GM12891 (cell line): ENCODE data around the gene SNX18.

Experiments used
- DNase-seq: peaks from one replicate; pipeline ENCODE4 v3.0.0; 2011; ENCODE audit warnings: low spot score; ENCODE audit not compliant: insufficient read length
- FAIRE-seq: peaks from 2 replicates; lab custom pipeline; 2011; peaks lifted over from hg19 to GRCh38; lab: Jason Lieb, UNC
- PAX5 ChIP-seq: IDR thresholded peaks from 2 replicates; pipeline ENCODE4 v1.6.1; 2011; ENCODE audit warnings: low read length, moderate library complexity, mild to moderate bottlenecking; ENCODE audit not compliant: insufficient read depth, severe bottlenecking
- POLR2A ChIP-seq: IDR thresholded peaks from 2 replicates; pipeline ENCODE4 v1.6.1; 2011; ENCODE audit warnings: low read depth, low read length, control low read depth
- POLR2AphosphoS5 ChIP-seq: IDR thresholded peaks from 2 replicates; pipeline ENCODE4 v1.6.1; 2011; ENCODE audit warnings: low read depth, low read length, control low read depth
- POU2F2 ChIP-seq: IDR thresholded peaks from 2 replicates; pipeline ENCODE4 v1.6.1; 2011; ENCODE audit warnings: low read depth, mild to moderate bottlenecking, control low read depth, low read length, moderate library complexity
- SPI1 ChIP-seq: IDR thresholded peaks from 2 replicates; pipeline ENCODE4 v1.6.1; 2011; ENCODE audit warnings: low read depth, low read length, control low read depth
- TAF1 ChIP-seq: IDR thresholded peaks from 2 replicates; pipeline ENCODE4 v1.6.1; 2011; ENCODE audit warnings: low read depth, low read length, control low read depth

The SNX18 gene

GRCh38 chr5:54518146-54518817 lies 723 bp downstream of the SNX18 start:
- TF ChIP-seq POU2F2 (no peak), PAX5 (no peak), SPI1 (no peak), TAF1 (no peak), POLR2A (no peak), POLR2AphosphoS5 (no peak)
- FAIRE-seq (no peak), DNase-seq (peak; percentile 40)

GRCh38 chr5:54518818-54519508 lies 1.4 kb downstream of the SNX18 start:
- DNase-seq (no peak), FAIRE-seq (no peak)
- no peak for TF ChIP-seq POLR2AphosphoS5
- TF ChIP-seq PAX5 = no peak
- no peak for TF ChIP-seq POU2F2
- no peak for TF ChIP-seq TAF1
- no peak for TF ChIP-seq POLR2A
- no peak for TF ChIP-seq SPI1

DNA sequence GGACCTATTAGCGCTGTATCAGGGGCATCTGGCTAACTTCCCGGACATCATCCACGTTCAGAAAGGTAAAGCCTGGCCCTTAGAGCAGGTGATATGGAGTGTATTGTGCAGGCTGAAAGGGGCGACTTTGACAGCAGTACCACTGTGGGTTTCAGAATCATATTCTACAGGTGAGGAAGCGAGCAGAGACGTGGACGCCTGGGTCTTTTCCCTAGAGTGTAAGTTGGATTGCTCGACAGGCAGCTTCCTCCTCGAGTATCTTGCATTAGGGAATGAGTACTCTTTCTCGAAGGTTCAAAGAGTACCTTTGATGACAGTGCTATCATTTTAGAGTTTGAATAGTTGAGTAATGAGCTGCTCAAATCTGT lies 1.9 kb downstream of the SNX18 start:
- TF ChIP-seq POLR2AphosphoS5 (no peak), POLR2A (no peak), SPI1 (no peak), PAX5 (no peak), TAF1 (no peak), POU2F2 (no peak)
- FAIRE-seq = no peak

DNA sequence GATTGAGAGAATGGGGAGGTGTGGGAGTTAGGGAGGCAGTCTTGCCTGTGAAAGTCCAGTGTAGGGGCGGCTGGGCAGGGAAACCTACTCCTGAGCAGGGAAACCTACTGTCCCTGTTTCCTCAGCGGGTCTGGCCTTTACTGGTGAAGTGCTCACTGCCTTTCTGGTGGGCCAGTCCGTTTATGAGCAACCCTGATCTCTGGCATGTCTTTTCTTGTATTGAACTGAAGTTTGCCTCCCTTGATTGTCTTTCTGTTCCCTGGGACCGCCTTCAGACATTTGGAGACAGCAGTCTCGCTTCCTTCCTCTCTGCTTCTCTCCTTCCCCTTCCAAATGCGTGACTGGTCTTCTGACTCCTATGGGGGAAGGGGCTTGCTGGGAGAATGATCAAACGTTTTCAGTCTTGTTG lies 2.9 kb downstream of the SNX18 start:
- TF ChIP-seq PAX5 (no peak), TAF1 (no peak), POLR2A (no peak), POU2F2 (no peak), SPI1 (no peak), POLR2AphosphoS5 (no peak)
- DNase-seq (no peak), FAIRE-seq (no peak)

More for the DNA sequence above, 1.9 kb downstream of the SNX18 start:
- DNase-seq = no peak

DNA sequence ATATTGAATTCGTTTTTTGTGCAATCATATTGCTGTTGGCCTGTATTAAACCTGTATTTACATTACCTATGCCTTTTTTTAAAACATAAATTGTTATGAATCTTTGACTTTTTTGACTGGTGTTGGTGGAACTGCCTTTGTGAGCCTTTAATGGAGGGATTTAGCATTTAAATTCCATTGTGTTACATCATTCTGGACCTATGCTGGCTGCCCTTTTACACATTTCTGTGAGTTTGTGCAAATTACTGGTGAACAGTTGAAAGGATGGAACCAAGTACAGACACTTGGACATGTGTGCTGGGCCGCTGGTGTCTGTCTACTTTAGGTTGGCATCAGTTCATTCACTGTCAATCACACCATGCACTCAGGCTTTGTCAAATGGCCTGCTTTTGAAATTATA lies 3.4 kb downstream of the SNX18 start:
- TF ChIP-seq TAF1 (no peak), POLR2A (no peak), SPI1 (no peak), PAX5 (no peak), POU2F2 (no peak), POLR2AphosphoS5 (no peak)
- DNase-seq = no peak
- FAIRE-seq = no peak

GRCh38 chr5:54521856-54522479 lies 4.4 kb downstream of the SNX18 start:
- no peak for DNase-seq
- TF ChIP-seq PAX5 (no peak), POLR2A (no peak), POLR2AphosphoS5 (no peak), POU2F2 (no peak), SPI1 (no peak), TAF1 (no peak)
- FAIRE-seq = no peak

DNA sequence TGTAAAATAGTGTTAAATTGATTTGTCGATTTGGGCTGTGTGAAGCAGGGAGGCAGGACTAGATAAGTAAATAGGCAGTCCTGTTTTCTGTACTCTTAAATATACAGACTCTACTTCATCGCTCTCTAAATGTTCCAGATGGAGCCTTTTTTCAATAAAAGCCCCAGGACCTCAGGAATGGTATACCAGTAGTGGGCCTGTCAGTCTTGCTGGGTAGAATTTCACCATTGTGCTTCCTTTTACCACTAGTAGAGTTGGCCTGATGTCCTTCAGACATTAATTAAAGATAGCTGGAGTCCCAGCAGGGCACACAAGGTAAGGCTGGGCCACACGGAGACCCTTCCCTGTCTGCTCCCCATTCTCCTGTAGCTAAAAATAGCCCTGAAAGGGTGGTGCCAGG lies 6.0 kb downstream of the SNX18 start:
- FAIRE-seq = no peak
- DNase-seq = no peak
- TF ChIP-seq POLR2AphosphoS5 = no peak
- no peak for TF ChIP-seq PAX5
- no peak for TF ChIP-seq POU2F2
- TF ChIP-seq SPI1 = no peak
- TF ChIP-seq POLR2A = no peak

- no peak for TF ChIP-seq POLR2A
- TF ChIP-seq POLR2AphosphoS5 = no peak
- TF ChIP-seq TAF1 = no peak
- FAIRE-seq (no peak), DNase-seq (no peak)
Measured at GRCh38 chr5:54524082-54524481, 6.5 kb downstream of the SNX18 start.

DNA sequence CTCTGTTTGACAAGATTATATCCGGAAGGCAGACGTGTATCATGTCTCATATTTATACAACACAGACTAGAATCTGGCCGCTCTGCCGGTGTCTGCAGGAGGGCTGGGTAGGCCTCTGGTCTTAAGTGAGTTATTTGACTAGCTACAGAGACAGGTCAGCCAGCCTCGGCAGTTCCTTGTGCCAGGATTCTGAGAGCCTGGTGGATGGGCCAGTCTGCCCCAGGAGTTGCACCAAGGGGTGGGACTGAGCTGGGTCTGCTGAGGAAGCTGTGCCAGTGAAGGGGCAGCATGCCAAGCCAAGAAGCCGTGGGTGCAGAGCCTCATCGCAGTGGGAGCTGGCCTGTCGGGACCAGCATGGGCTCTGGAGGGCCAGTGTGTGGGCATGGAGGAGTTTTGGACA lies 7.1 kb downstream of the SNX18 start:
- FAIRE-seq (no peak), DNase-seq (no peak)
- TF ChIP-seq SPI1 (no peak), PAX5 (no peak)

DNA sequence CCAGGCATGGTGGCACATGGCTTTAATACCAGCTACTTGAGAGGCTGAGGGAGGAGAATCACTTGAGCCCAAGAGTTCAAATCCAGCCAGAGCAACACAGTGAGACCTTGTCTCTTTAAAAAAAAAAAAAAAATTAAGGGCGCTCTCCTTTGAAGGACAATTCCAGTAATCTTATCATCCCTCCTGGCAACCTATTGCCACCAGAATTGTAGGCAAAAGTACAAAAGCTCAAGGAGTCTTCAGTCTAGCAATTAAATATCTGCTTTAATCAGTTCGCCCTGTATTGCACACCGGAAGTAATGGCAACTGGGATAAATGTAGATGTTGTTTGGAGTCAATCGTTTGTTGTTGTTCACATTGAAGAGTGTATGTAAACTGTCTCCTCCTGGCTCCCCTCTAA lies 7.7 kb downstream of the SNX18 start:
- TF ChIP-seq POLR2A (no peak), PAX5 (no peak), POLR2AphosphoS5 (no peak), POU2F2 (no peak)
- FAIRE-seq = no peak
- DNase-seq = no peak
